ENCODE results near the gene CLEC9A.

CLEC9A gene

GRCh38 chr12:10068644-10069043 is 38.2 kb downstream of the CLEC9A start:
- H3K27ac Mint-ChIP-seq = peak overlapping the region; percentile 29 to 85 (median 81)
- no peaks in the 10 kb centered on the region for H3K36me3 Mint-ChIP-seq (ENCODE audit: low read depth)
- no peak overlapping the region for H3K4me3 Mint-ChIP-seq
- TF ChIP-seq, protein P1, sequence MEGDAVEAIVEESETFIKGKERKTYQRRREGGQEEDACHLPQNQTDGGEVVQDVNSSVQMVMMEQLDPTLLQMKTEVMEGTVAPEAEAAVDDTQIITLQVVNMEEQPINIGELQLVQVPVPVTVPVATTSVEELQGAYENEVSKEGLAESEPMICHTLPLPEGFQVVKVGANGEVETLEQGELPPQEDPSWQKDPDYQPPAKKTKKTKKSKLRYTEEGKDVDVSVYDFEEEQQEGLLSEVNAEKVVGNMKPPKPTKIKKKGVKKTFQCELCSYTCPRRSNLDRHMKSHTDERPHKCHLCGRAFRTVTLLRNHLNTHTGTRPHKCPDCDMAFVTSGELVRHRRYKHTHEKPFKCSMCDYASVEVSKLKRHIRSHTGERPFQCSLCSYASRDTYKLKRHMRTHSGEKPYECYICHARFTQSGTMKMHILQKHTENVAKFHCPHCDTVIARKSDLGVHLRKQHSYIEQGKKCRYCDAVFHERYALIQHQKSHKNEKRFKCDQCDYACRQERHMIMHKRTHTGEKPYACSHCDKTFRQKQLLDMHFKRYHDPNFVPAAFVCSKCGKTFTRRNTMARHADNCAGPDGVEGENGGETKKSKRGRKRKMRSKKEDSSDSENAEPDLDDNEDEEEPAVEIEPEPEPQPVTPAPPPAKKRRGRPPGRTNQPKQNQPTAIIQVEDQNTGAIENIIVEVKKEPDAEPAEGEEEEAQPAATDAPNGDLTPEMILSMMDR (IDR thresholded peaks at IDR 0.05; ENCODE audit: unreplicated experiment in 3 of 3) = no peak
- H3K27me3 Mint-ChIP-seq (ENCODE audit: low read depth) = no peaks in the 10 kb centered on the region
- H3K4me1 Mint-ChIP-seq = peaks cover 15% of the 10 kb centered on the region
- H3K9me3 Mint-ChIP-seq = no peaks in the 10 kb centered on the region

DNA sequence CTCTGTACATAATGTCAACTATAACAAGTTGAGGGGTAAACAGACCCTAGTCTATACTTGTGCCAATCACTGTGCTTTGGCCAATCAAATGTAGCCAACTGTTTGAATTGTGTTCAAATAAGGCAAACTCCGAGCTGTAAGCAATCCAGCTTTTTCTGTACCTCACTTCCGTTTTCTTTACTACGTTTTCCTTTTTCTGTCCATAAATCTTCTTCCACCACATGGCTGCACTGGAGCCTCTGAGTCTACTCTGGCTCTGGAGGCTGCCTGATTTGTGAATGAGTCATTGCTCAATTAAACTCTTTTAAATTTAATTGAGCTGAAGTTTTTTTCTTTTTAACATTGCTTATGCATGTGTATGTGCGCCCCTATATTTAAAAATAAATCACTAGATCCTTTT is 38.6 kb downstream of the CLEC9A start:
- Mint-ChIP-seq H3K27me3 (ENCODE audit: low read depth) (no peaks in the 10 kb centered on the region), H3K4me3 (no peak overlapping the region), H3K4me1 (peaks cover 15% of the 10 kb centered on the region), H3K36me3 (ENCODE audit: low read depth) (no peaks in the 10 kb centered on the region), H3K27ac (peak overlapping the region; percentile 29 to 85 (median 81)), H3K9me3 (no peaks in the 10 kb centered on the region)
- TF ChIP-seq, protein P1 (IDR thresholded peaks at IDR 0.05; ENCODE audit: unreplicated experiment in 3 of 3) = no peak

DNA sequence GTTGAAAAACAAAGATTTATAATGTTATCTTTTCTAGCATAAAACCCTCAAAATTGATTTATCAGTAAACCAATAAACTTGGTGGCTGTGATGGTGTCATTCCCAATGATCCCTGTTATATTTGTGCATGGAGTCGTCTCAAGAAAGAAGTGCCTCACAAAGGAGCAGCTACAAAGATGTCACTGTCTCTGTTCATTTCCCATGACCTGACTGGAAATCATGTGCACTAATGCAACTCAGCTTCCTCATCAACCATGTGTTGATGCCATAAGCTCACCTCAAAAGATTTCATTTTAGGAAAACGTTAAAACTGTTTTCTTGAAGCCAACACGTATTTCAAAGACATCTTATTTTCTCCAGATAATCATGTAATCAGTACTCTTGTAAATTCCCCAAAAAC is 39.5 kb downstream of the CLEC9A start:
- Mint-ChIP-seq H3K4me1 (peaks cover 15% of the 10 kb centered on the region), H3K27me3 (ENCODE audit: low read depth) (no peaks in the 10 kb centered on the region), H3K9me3 (no peaks in the 10 kb centered on the region), H3K4me3 (no peak overlapping the region), H3K27ac (no peak overlapping the region), H3K36me3 (ENCODE audit: low read depth) (no peaks in the 10 kb centered on the region)
- TF ChIP-seq, protein P1 (IDR thresholded peaks at IDR 0.05; ENCODE audit: unreplicated experiment in 3 of 3) = no peak

GRCh38 chr12:10070380-10070779 is 39.9 kb downstream of the CLEC9A start:
- H3K27ac Mint-ChIP-seq = no peak overlapping the region
- H3K4me1 Mint-ChIP-seq = peaks cover 15% of the 10 kb centered on the region
- no peaks in the 10 kb centered on the region for H3K9me3 Mint-ChIP-seq
- H3K36me3 Mint-ChIP-seq (ENCODE audit: low read depth) = no peaks in the 10 kb centered on the region
- TF ChIP-seq, protein P1 (IDR thresholded peaks at IDR 0.05; ENCODE audit: unreplicated experiment in 3 of 3) = no peak
- no peaks in the 10 kb centered on the region for H3K27me3 Mint-ChIP-seq (ENCODE audit: low read depth)
- no peak overlapping the region for H3K4me3 Mint-ChIP-seq

- Mint-ChIP-seq H3K36me3 (ENCODE audit: low read depth) (no peaks in the 10 kb centered on the region), H3K4me3 (no peak overlapping the region), H3K9me3 (no peaks in the 10 kb centered on the region), H3K27ac (no peak overlapping the region), H3K27me3 (ENCODE audit: low read depth) (no peaks in the 10 kb centered on the region), H3K4me1 (peaks cover 15% of the 10 kb centered on the region)
- TF ChIP-seq, protein P1 (IDR thresholded peaks at IDR 0.05; ENCODE audit: unreplicated experiment in 3 of 3) = no peak
These were observed 41.6 kb downstream of the CLEC9A start for GRCh38 chr12:10072131-10072530.

GRCh38 chr12:10073261-10073660 is 42.8 kb downstream of the CLEC9A start:
- TF ChIP-seq, protein P1 (IDR thresholded peaks at IDR 0.05; ENCODE audit: unreplicated experiment in 3 of 3) = no peak
- Mint-ChIP-seq H3K9me3 (no peaks in the 10 kb centered on the region), H3K4me1 (peaks cover 14% of the 10 kb centered on the region), H3K27me3 (ENCODE audit: low read depth) (no peaks in the 10 kb centered on the region), H3K36me3 (ENCODE audit: low read depth) (no peaks in the 10 kb centered on the region), H3K27ac (no peak overlapping the region), H3K4me3 (no peak overlapping the region)
